Measurements from ENCODE around the gene CLNS1A.

GRCh38 chr11:77656362-77656761 is 18.8 kb upstream of the CLNS1A start:
- no peak for TF ChIP-seq EZH2 (IDR thresholded peaks at IDR 0.05; ENCODE audit: low read length, unreplicated experiment)
- no peak for TF ChIP-seq CTCF (conservative IDR thresholded peaks at IDR 0.05; ENCODE audit: low read depth, low read length)

Data from PC-3 (cell line).